ENCODE data around the gene SYDE1.

The SYDE1 gene

DNA sequence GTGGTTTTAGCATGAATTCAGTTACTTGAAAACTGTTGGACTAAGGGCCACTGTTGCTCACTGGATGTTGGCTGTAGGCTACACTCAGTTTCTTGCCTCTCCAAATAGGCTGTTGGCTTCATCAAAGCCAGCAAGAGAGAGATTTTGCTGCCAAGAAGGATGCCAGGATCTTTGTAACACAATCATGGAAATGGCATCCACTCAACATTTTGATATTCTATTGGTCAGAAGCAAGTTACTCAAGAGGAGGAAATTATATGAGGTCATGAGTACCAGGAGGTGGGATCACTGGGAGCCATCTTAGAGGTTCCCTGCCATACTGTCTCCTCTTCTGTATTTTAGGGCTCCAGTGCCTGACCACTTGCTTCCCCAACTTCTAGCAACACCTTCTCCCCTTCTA lies 30.6 kb downstream of the SYDE1 start:
- Histone ChIP-seq H3K9ac (no peak overlapping the region), H3K4me2 (no peak overlapping the region)

DNA sequence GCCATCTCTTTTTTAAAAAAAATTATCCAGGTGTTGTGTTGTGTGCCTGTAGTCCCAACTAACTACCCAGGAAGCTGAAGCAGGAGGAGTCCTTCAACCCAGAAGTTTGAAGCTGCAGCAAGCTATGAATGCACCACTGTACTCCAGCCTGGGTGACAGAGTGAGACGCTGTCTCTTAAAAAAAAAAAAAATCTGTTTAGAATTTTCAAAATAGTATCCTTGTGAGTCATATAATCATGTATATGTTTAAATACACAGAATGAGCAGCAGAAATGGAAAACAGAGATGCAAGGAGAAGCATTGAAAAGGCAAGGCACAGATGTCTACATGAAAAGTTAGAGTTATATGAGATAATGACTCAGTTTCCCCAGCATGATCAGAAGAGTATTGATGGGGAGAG lies 31.2 kb downstream of the SYDE1 start:
- H3K4me2 ChIP-seq, result no peak overlapping the region
- TF ChIP-seq, protein P1, sequence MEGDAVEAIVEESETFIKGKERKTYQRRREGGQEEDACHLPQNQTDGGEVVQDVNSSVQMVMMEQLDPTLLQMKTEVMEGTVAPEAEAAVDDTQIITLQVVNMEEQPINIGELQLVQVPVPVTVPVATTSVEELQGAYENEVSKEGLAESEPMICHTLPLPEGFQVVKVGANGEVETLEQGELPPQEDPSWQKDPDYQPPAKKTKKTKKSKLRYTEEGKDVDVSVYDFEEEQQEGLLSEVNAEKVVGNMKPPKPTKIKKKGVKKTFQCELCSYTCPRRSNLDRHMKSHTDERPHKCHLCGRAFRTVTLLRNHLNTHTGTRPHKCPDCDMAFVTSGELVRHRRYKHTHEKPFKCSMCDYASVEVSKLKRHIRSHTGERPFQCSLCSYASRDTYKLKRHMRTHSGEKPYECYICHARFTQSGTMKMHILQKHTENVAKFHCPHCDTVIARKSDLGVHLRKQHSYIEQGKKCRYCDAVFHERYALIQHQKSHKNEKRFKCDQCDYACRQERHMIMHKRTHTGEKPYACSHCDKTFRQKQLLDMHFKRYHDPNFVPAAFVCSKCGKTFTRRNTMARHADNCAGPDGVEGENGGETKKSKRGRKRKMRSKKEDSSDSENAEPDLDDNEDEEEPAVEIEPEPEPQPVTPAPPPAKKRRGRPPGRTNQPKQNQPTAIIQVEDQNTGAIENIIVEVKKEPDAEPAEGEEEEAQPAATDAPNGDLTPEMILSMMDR (conservative IDR thresholded peaks at IDR 0.05; ENCODE audit: low read depth, low read length), result no peak

More for the DNA sequence above, 30.6 kb downstream of the SYDE1 start:
- no peaks in the 10 kb centered on the region for H3K4me1 ChIP-seq (ENCODE audit: low read depth, poor library complexity, severe bottlenecking)
- H4K20me1 ChIP-seq (ENCODE audit: insufficient read depth), result no peaks in the 10 kb centered on the region
- H3K27me3 ChIP-seq (ENCODE audit: insufficient read depth, low read depth), result peaks cover 14% of the 10 kb centered on the region; the same call in 1 of the 2 replicates
- H2AFZ ChIP-seq (ENCODE audit: low read depth), result no peak overlapping the region
- H3K36me3 ChIP-seq (ENCODE audit: insufficient read depth), result no peaks in the 10 kb centered on the region
- H3K4me3 ChIP-seq (IDR thresholded peaks at IDR 0.05; ENCODE audit: insufficient read depth, low read depth, low read length), result no peak overlapping the region
- TF ChIP-seq, protein P1 (conservative IDR thresholded peaks at IDR 0.05; ENCODE audit: low read depth, low read length), result no peak
- no peaks in the 10 kb centered on the region for H3K79me2 ChIP-seq (ENCODE audit: insufficient read depth, low read depth)
- no peak overlapping the region for H3K27ac ChIP-seq

DNA sequence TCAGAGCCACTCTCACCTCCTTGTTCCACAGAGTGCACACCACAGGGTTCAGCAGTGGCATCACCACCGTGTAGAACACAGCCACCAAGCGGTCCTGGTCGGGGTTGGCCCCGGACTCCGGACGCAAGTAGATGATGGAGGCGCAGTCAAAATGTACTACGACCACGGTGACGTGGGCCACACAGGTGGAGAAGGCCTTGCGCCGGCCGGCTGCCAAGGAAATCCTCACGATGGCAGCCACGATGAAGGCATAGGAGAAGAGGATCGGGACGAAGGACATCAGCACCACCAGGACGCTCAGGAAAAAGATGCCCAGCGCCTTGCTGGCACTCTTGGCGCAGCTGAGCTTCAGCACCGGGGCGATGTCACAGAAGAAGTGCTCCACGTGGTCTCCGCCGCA lies 33.9 kb downstream of the SYDE1 start:
- H3K4me2 ChIP-seq, result no peak overlapping the region
- TF ChIP-seq, protein P1 (conservative IDR thresholded peaks at IDR 0.05; ENCODE audit: low read depth, low read length), result no peak
- no peak overlapping the region for H3K27ac ChIP-seq
- peaks cover 16% of the 10 kb centered on the region; the same call in 1 of the 2 replicates for H3K27me3 ChIP-seq (ENCODE audit: insufficient read depth, low read depth)
- no peak overlapping the region for H3K4me3 ChIP-seq (IDR thresholded peaks at IDR 0.05; ENCODE audit: insufficient read depth, low read depth, low read length)
- no peak overlapping the region for H3K9ac ChIP-seq
- no peaks in the 10 kb centered on the region for H4K20me1 ChIP-seq (ENCODE audit: insufficient read depth)
- H3K79me2 ChIP-seq (ENCODE audit: insufficient read depth, low read depth), result no peaks in the 10 kb centered on the region
- H3K36me3 ChIP-seq (ENCODE audit: insufficient read depth), result no peaks in the 10 kb centered on the region
- H3K4me1 ChIP-seq (ENCODE audit: low read depth, poor library complexity, severe bottlenecking), result no peaks in the 10 kb centered on the region
- H2AFZ ChIP-seq (ENCODE audit: low read depth), result no peak overlapping the region

More for the DNA sequence above, 31.2 kb downstream of the SYDE1 start:
- no peaks in the 10 kb centered on the region for H3K36me3 ChIP-seq (ENCODE audit: insufficient read depth)
- no peaks in the 10 kb centered on the region for H3K4me1 ChIP-seq (ENCODE audit: low read depth, poor library complexity, severe bottlenecking)
- no peak overlapping the region for H3K4me3 ChIP-seq (IDR thresholded peaks at IDR 0.05; ENCODE audit: insufficient read depth, low read depth, low read length)
- no peaks in the 10 kb centered on the region for H4K20me1 ChIP-seq (ENCODE audit: insufficient read depth)
- peaks cover 14% of the 10 kb centered on the region; the same call in 1 of the 2 replicates for H3K27me3 ChIP-seq (ENCODE audit: insufficient read depth, low read depth)
- no peak overlapping the region for H3K27ac ChIP-seq
- H3K79me2 ChIP-seq (ENCODE audit: insufficient read depth, low read depth), result no peaks in the 10 kb centered on the region
- H2AFZ ChIP-seq (ENCODE audit: low read depth), result no peak overlapping the region
- H3K9ac ChIP-seq, result no peak overlapping the region

DNA sequence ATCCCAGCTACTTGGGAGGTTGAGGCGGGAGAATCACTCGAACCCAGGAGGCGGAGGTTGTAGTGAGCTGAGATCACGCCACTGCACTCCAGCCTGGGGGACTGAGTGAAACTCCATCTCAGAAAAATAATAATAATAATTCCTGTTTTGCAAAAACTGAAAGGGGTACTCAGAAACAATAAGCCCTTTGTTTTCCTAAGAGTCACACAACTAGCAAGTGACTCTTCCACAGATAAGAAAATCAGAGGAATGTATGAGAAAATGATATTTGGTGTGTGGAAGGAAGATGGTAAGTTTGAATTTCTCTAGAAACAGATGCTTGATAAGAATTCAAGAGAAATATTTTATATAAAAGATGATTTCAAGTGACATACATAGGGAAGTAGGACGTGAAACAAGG lies 35.1 kb downstream of the SYDE1 start:
- Histone ChIP-seq H3K27ac (no peak overlapping the region), H3K27me3 (ENCODE audit: insufficient read depth, low read depth) (peaks cover 16% of the 10 kb centered on the region; the same call in 1 of the 2 replicates), H2AFZ (ENCODE audit: low read depth) (no peak overlapping the region), H4K20me1 (ENCODE audit: insufficient read depth) (no peaks in the 10 kb centered on the region), H3K4me2 (no peak overlapping the region), H3K36me3 (ENCODE audit: insufficient read depth) (no peaks in the 10 kb centered on the region), H3K4me3 (IDR thresholded peaks at IDR 0.05; ENCODE audit: insufficient read depth, low read depth, low read length) (no peak overlapping the region), H3K4me1 (ENCODE audit: low read depth, poor library complexity, severe bottlenecking) (no peaks in the 10 kb centered on the region), H3K9ac (no peak overlapping the region), H3K79me2 (ENCODE audit: insufficient read depth, low read depth) (no peaks in the 10 kb centered on the region)
- TF ChIP-seq, protein P1 (conservative IDR thresholded peaks at IDR 0.05; ENCODE audit: low read depth, low read length), result no peak
